Renal pelvis (tissue), 4 donors: ENCODE measurements around the gene WNT2B. TPM values are rescaled to one million over a fixed set of nuclear protein-coding genes. Genes with fewer than 3 reads are reported as not detected.

Source experiments
- DNase-seq: peaks from one replicate; pipeline ENCODE4 v3.0.0-alpha.2; 2013
- polyA plus RNA-seq, 3 donors: library from polyadenylated mRNA; unstranded; fragments of 120-200 nt; gene quantifications; one replicate each; pipeline ENCODE4 v1.2.1, GENCODE V29; 2013; ENCODE audit not compliant: insufficient read length in 3 of 3

Gene WNT2B
- polyA plus RNA-seq, 3 donors, result 2.9 to 4.6 (median 3.3) TPM

DNA sequence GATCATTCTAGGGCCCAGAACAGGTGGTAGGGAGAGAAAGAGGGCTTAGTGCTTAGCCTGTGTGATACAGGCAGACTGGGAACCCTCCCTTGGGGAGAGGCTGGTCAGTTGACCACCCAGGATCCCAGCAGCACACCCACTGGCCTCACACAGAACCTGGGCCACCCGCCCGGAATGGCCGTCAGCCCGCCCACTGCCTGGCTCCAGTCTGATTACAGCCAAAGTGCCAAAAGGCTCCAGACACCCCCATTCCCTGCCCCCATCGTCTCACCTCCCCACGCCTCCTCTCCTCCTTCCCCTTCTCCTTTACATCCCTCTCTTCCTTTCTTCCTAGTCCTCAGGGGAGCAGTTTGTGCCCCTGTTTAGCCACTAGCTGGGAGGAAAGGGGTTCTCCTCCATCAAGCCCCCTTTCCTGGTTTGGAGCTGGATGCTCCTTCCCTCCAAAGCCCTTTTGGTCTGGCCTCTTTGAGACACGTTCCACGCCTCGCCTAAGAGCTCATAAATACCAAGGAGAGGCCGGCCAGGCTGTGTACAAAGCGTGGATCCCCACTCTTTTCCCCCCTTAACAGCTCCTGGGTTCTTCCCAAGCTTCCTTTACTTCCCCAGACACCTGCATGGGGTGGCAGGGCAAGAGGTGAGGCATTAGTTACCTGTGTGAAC is 4.6 kb upstream of the WNT2B start:
- no peak for DNase-seq

GRCh38 chr1:112504661-112505399 is 3.9 kb upstream of the WNT2B start:
- DNase-seq, result no peak

DNA sequence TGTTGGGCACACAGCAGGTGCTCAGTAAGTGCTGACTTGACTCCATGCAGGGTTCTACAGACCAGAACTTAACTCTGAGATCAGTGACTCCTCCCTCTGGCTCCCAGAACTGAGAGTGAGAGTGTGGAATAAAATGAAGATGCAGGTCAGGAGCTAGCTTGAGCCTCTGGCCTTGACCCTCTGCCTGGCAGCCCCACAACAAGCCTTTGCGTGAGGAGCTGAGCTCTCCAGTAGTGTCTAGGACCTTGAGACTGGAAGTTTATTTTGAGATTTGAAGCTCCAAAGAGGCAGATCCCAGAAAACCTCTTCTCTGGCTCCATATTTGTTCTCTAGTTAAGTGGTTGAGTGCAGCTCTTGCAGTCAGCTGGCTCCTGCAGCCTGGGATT is 3.4 kb upstream of the WNT2B start:
- DNase-seq, result no peak

GRCh38 chr1:112505878-112506277 is 2.9 kb upstream of the WNT2B start:
- DNase-seq, result no peak

DNA sequence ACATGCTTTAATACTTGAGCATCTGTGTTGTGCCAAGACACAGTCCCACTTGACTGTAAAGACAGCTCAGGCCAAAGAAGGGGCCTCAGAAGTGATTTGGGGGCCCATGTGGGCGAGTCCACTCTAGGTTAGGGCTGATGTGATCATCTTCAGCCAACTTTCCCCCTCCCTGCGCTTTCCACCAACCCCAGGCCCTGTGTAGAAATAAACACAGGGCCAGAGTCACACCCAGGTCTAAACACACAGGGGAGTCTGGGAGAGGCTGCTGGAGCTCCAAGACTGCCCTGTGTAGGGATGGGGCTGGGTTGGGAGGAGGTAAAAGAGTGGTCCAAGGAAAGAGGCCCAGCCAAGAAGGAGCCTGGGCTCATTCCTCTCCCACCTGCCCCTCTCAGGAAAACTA is 2.5 kb upstream of the WNT2B start:
- no peak for DNase-seq

- no peak for DNase-seq
Observed at GRCh38 chr1:112506731-112507130, 2.0 kb upstream of the WNT2B start.

- DNase-seq, result no peak
Observed at GRCh38 chr1:112507336-112507735, 1.4 kb upstream of the WNT2B start.

- DNase-seq, result no peak
Observed at GRCh38 chr1:112507921-112508277, 866 bp upstream of the WNT2B start.

- no peak for DNase-seq
Observed at GRCh38 chr1:112509005-112509659, 367 bp downstream of the WNT2B start.

- DNase-seq, result no peak
Observed at GRCh38 chr1:112509660-112510178, 954 bp downstream of the WNT2B start.

DNA sequence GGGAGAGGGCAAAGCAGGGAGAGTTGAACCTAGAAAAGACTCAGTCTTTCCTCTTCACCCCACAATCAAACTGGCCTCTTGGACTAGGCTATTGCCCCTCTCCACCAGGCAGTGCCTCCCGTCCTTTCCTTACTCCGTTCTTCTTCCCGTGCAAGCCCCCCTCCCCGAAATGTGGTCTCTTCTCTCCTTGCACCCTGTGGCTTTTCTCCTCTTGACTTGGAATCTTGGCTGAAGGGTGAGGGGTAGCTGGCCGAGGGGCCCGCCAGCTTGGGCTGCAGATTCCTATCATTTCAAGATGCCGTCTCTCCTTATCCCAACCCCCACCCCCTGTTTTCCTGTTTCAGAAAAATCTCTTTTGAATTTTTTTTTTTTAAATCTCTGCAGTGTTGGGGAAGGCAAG is 1.6 kb downstream of the WNT2B start:
- DNase-seq, result no peak

DNA sequence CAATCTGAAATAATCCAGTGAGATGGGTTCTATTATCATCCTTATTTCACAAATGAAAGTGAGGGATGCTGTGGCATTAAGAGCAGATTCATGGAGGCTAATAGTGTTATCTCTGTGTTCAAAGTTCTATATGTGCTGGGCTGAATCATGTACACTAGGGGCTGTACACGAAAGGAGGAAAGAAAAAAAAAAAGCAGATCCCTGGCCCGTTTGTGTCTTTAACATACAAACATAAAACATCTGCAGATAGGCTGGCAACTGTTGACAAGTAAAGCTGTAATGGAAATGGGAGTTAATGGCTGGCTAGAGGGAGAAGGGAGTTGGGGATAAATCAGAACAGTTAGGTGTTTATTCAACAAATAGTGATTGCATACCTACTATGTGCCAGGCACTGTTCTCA is 3.1 kb downstream of the WNT2B start:
- no peak for DNase-seq

DNA sequence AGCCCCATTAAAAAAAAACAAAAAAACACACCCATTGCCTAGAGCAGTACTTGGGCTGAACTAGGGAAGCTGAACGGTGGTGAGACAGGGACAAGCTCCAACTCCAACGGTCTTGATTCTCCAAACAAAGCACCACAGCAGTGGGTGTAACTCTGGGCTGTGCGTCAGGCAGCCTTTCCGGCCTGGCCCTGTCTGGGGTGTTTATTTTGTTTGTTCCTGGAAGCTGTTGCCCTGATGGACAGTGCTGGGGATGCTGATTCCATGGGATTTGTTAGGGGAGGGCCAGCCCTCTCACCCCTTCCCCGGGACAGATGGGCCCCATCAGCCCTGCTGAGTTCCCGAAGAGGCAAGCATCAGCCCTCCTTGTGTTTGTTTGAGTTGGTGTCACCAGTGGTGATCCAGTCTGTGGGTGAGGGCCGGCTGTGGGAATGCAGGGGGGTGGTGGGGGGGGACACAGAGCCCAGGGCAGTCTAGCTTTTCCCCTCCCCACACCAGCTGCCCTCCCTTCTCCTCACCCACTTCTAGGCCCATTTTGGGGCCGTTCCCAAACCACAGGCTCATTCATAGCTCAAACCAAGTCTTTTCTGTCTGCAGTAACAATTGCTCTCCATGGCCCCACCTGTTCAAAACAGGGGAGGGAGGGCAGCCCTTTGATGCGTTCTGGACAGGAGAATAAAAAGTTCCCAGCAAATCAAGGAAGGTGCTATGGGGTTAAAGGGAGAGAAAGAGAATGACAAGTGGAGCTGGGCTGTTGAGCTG is 4.5 kb downstream of the WNT2B start:
- DNase-seq, result no peak

GRCh38 chr1:112514901-112515300 is 6.1 kb downstream of the WNT2B start:
- DNase-seq, result no peak

- DNase-seq, result no peak
Observed at GRCh38 chr1:112515311-112516009, 6.7 kb downstream of the WNT2B start.

GRCh38 chr1:112516141-112516540 is 7.4 kb downstream of the WNT2B start:
- no peak for DNase-seq

GRCh38 chr1:112517231-112517630 is 8.5 kb downstream of the WNT2B start:
- DNase-seq, result no peak

DNA sequence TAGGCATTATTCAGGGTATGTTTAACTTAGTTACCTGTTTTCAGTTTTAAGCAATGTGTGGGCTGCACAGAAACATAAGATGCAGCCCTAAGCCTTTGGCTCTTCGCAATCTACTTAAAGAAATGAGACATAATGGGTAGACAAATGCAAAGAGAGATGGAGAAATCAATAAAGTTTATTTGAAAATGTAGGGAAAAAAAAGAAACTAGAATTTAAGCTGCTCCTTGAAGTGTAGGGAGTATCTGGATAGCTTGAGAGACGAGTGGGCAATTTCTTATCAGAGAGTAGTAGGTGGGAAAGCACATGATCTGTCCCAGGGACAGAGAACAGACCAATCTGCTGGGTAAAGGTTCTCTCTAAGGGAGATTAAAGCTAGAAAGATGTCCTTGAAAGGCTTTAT is 8.9 kb downstream of the WNT2B start:
- DNase-seq, result no peak

DNA sequence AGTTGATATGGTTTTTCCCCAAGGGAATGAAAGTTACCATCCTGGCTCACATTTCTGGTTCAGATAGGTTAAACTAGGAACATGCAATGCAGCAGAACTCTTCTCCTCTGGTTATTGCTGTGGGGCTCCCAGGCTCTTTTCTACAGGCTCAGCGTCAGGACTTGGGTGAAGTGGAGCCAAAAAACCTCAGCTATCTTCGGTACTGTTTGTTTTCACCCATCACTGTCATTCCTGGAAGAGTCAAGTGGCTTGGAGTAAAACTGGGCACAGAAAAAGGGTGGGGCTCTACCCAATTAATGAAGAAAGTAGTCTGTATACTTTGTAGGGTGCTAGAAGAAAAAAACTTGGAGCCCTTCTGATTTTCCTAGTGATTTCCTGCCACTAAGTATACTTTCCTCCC is 9.4 kb downstream of the WNT2B start:
- DNase-seq, result no peak

DNA sequence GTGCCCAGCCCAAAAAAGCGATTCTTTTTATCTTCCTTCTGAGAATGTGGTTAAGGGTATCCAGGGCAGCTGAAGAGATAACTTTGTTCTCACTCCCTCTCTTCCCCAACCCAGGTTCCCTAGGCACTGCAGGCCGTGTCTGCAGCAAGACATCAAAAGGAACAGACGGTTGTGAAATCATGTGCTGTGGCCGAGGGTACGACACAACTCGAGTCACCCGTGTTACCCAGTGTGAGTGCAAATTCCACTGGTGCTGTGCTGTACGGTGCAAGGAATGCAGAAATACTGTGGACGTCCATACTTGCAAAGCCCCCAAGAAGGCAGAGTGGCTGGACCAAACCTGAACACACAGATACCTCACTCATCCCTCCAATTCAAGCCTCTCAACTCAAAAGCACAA is 11.4 kb downstream of the WNT2B start:
- no peak for DNase-seq

- no peak for DNase-seq
Observed at GRCh38 chr1:112522621-112523020, 13.9 kb downstream of the WNT2B start.

DNA sequence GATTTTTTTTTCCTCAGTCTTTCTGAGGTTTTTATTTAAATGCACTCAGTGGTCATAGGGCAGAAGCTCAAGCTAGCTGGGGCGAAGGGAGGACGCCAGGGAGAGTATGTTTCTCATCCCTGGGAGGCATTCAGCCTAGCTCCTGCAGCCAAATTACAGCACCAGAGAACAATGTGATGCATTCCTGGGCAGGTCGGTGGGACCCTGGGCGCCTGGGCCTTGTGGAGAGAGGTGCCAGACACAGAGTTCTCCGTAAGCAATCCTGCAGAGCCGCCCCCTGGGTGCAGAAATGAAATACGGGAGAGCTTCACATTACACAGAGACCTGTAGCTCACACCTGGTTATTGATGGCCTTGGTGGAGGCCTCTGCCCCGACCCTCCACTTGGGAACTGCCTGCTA is 15.5 kb downstream of the WNT2B start:
- DNase-seq, result no peak
